Measurements from ENCODE around the gene FRYL.

- TF ChIP-seq POLR2AphosphoS5 (IDR thresholded peaks at IDR 0.05) (no peak), CTCF (IDR thresholded peaks at IDR 0.05) (no peak)
Observed at GRCh38 chr4:48727666-48728459, 52.2 kb downstream of the FRYL start.
